Liver (tissue), 9 donors: ENCODE results near the gene TCEA3. TPM values are rescaled to one million over a fixed set of nuclear protein-coding genes. Genes with fewer than 3 reads are reported as not detected.

ENCODE experiments used
- DNase-seq: peaks from one replicate; pipeline ENCODE4 v3.0.0-alpha.2; 2017; ENCODE audit warnings: low spot score
- H3K27ac ChIP-seq, 2 donors: one replicate each; pipeline ENCODE4 v1.7.0; 2013; ENCODE audit warnings: inconsistent platforms in 2 of 2, low read length in 2 of 2, control low read depth in 1 of 2, low read depth in 1 of 2, mild to moderate bottlenecking in 1 of 2
- H3K27me3 ChIP-seq, 4 donors: one replicate each; pipeline versions ENCODE4 v1.6.1 to v1.7.0; 2013; ENCODE audit warnings: low read length in 3 of 4, inconsistent platforms in 1 of 4, mild to moderate bottlenecking in 1 of 4, moderate library complexity in 1 of 4; ENCODE audit not compliant: control insufficient read depth in 4 of 4, insufficient read depth in 4 of 4
- H3K36me3 ChIP-seq, 4 donors: one replicate each; pipeline versions ENCODE4 v1.6.1 to v1.7.0; 2013; ENCODE audit warnings: low read length in 3 of 4, mild to moderate bottlenecking in 3 of 4, low read depth in 1 of 4, moderate library complexity in 1 of 4; ENCODE audit not compliant: control insufficient read depth in 4 of 4, insufficient read depth in 3 of 4
- H3K4me1 ChIP-seq, 4 donors: one replicate each; pipeline versions ENCODE4 v1.6.1 to v1.7.0; 2013; ENCODE audit warnings: low read length in 3 of 4, mild to moderate bottlenecking in 3 of 4, moderate library complexity in 1 of 4; ENCODE audit not compliant: control insufficient read depth in 4 of 4, insufficient read depth in 4 of 4
- H3K4me3 ChIP-seq, 3 donors: one replicate each; pipeline versions ENCODE4 v1.6.1 to v1.7.0; 2013; ENCODE audit warnings: low read length in 3 of 3, control low read depth in 1 of 3, low read depth in 1 of 3, mild to moderate bottlenecking in 1 of 3
- H3K9ac ChIP-seq, 2 donors: one replicate each; pipeline ENCODE4 v1.7.0; 2013; ENCODE audit warnings: low read length in 2 of 2, mild to moderate bottlenecking in 2 of 2, moderate library complexity in 2 of 2, control low read depth in 1 of 2, low read depth in 1 of 2
- H3K9me3 ChIP-seq, 4 donors: one replicate each; pipeline versions ENCODE4 v1.6.1 to v1.7.0; 2013; ENCODE audit warnings: low read length in 3 of 4; ENCODE audit not compliant: control insufficient read depth in 4 of 4
- FOXA1 ChIP-seq: IDR thresholded peaks from 2 replicates; pipeline ENCODE4 v1.6.1; 2016; ENCODE audit warnings: antibody characterized with exemption
- FOXA2 ChIP-seq: IDR thresholded peaks from 2 replicates; pipeline ENCODE4 v1.6.1; 2016; ENCODE audit warnings: antibody characterized with exemption
- GABPA ChIP-seq, 2 donors: IDR thresholded peaks in 1 of 2; conservative IDR thresholded peaks in 1 of 2; 2 replicates each; pipeline ENCODE4 v1.6.1; 2016; ENCODE audit warnings: antibody characterized with exemption in 2 of 2, mild to moderate bottlenecking in 1 of 2, moderate library complexity in 1 of 2
- NR2F2 ChIP-seq: IDR thresholded peaks from 2 replicates; pipeline ENCODE4 v1.6.1; 2016; ENCODE audit warnings: antibody characterized with exemption
- RAD21 ChIP-seq, 2 donors: IDR thresholded peaks; 2 replicates each; pipeline ENCODE4 v1.6.1; 2016; ENCODE audit warnings: antibody characterized with exemption in 2 of 2, mild to moderate bottlenecking in 2 of 2
- TAF1 ChIP-seq: conservative IDR thresholded peaks from 2 replicates; pipeline ENCODE4 v1.6.1; 2016; ENCODE audit warnings: antibody characterized with exemption, mild to moderate bottlenecking
- WGBS: extraction: QIAGEN DNeasy Blood & Tissue Kit; methylation state at CpG from one replicate; pipeline ENCODE4 v1.1.7; 2013; 5-methylcytosine and 5-hydroxymethylcytosine counted together
- polyA plus RNA-seq, 2 donors: library from polyadenylated mRNA; stranded (reverse) in 1 of 2; unstranded in 1 of 2; fragments of 200-250 nt in 1 of 2; fragments of >200 nt in 1 of 2; fragmentation: Nextera tagmentation in 1 of 2; extraction: Ambion mirVana in 1 of 2; gene quantifications; one replicate each; pipeline versions ENCODE4 v1.2.1 to v1.2.3, GENCODE V29; 2013 to 2015
- total RNA-seq, 2 donors: library from RNA; depleted of rRNA; stranded (reverse); fragments of >200 nt; gene quantifications; one replicate each; pipeline ENCODE4 v1.2.3, GENCODE V29; 2014
- TF ChIP-seq, protein P1 (sequence below): fragments of 150-350 bp; IDR thresholded peaks from 2 replicates; pipeline ENCODE4 v1.5.1; 2017; ENCODE audit warnings: improper control_type of control experiment, low read depth, low read length; ENCODE audit not compliant: missing input control
- TF ChIP-seq, protein P2 (sequence below): IDR thresholded peaks from 2 replicates; pipeline ENCODE4 v1.6.1; 2016; ENCODE audit warnings: antibody characterized with exemption
- donor health status: healthy.
- donor health status: healthy.
- donor health status: healthy.
- donor health status: healthy.
- donor health status: healthy.

The TCEA3 gene
- total and polyA plus RNA-seq, 4 donors: 29.6 to 142 (median 47.6) TPM

DNA sequence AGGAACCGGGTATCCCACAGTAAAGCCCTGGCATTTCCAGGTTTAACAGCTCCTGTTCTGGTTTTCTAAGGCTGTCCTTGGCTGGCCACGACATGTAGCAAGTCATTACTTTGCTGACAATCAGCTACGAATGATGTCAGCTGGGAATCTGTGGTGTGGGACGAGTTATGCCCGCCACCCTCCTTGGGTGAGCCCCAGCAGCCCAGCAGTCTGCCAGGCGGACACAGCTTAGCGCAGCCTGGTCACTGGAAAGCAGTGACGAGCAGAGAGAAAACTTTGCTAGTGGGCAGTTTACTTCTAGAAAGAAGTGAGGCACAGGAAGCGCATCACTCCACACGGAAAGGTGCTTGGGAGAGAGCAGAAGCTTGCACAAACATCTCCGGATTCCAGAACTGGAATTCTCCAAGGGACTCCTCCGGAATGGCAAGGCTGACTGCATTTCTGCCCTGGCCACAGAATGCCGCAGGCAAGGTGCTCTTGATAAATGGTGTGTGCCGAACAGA lies 39.4 kb downstream of the TCEA3 start:
- Histone ChIP-seq H3K4me3 (no peak overlapping the region), H3K9me3 (no peaks in the 10 kb centered on the region), H3K27ac (no peak overlapping the region), H3K9ac (no peak overlapping the region), H3K27me3 (no peaks in the 10 kb centered on the region), H3K36me3 (peaks cover 4 to 37% (median 24%) of the 10 kb centered on the region in 4 donors), H3K4me1 (peaks cover 0 to 3% (median 0%) of the 10 kb centered on the region in 4 donors)
- no peak for DNase-seq
- TF ChIP-seq, protein P1, sequence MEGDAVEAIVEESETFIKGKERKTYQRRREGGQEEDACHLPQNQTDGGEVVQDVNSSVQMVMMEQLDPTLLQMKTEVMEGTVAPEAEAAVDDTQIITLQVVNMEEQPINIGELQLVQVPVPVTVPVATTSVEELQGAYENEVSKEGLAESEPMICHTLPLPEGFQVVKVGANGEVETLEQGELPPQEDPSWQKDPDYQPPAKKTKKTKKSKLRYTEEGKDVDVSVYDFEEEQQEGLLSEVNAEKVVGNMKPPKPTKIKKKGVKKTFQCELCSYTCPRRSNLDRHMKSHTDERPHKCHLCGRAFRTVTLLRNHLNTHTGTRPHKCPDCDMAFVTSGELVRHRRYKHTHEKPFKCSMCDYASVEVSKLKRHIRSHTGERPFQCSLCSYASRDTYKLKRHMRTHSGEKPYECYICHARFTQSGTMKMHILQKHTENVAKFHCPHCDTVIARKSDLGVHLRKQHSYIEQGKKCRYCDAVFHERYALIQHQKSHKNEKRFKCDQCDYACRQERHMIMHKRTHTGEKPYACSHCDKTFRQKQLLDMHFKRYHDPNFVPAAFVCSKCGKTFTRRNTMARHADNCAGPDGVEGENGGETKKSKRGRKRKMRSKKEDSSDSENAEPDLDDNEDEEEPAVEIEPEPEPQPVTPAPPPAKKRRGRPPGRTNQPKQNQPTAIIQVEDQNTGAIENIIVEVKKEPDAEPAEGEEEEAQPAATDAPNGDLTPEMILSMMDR: no peak
- TF ChIP-seq TAF1 (no peak), FOXA1 (no peak)
- 93% methylated on average over 14 of the region's 14 CpGs for WGBS

DNA sequence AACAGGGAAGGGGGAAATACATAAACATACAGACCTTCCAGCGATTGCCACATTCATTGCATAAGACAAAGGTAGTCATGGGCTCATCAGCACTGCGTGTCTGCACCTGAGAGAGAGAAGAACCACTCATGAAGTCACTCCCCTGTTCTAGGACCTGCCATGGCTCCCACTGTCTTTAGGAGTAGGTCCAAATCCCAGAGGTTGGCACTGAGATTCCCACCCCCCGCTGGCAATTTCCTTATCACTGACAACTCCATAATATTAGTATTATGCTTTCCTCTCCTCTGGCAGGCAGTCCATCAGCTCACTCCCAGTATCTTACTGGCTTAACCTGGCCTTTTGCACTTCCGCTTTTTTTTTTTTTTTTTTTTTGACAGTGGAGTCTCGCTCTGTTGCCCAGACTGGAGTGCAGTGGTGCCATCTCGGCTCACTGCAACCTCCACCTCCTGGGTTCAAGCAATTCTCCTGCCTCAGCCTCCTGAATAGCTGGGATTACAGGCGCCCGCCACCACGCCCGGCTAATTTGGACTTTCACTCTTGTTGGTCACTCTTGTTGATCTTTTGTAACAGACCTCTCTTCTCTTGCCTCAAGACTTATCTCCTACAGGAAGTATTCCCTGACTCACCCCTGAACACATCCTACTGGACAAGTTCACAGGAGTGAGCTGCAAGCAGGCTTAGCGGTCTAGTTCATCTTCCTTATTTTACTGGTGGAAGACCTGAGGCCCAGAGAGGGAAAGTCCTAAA lies 40.1 kb downstream of the TCEA3 start:
- H3K36me3 ChIP-seq: peaks cover 4 to 37% (median 24%) of the 10 kb centered on the region in 4 donors
- no peaks in the 10 kb centered on the region for H3K9me3 ChIP-seq
- peaks cover 0 to 3% (median 0%) of the 10 kb centered on the region in 4 donors for H3K4me1 ChIP-seq
- 74% methylated on average over 11 of the region's 11 CpGs for WGBS
- H3K27ac ChIP-seq: peak overlapping the region in 1 of 2 donors; percentile 13
- no peaks in the 10 kb centered on the region for H3K27me3 ChIP-seq
- H3K4me3 ChIP-seq: no peak overlapping the region
- no peak for TF ChIP-seq RAD21 (IDR thresholded peaks at IDR 0.05)
- no peak for TF ChIP-seq FOXA2
- TF ChIP-seq, protein P1: no peak
- H3K9ac ChIP-seq: no peak overlapping the region
- DNase-seq: no peak

DNA sequence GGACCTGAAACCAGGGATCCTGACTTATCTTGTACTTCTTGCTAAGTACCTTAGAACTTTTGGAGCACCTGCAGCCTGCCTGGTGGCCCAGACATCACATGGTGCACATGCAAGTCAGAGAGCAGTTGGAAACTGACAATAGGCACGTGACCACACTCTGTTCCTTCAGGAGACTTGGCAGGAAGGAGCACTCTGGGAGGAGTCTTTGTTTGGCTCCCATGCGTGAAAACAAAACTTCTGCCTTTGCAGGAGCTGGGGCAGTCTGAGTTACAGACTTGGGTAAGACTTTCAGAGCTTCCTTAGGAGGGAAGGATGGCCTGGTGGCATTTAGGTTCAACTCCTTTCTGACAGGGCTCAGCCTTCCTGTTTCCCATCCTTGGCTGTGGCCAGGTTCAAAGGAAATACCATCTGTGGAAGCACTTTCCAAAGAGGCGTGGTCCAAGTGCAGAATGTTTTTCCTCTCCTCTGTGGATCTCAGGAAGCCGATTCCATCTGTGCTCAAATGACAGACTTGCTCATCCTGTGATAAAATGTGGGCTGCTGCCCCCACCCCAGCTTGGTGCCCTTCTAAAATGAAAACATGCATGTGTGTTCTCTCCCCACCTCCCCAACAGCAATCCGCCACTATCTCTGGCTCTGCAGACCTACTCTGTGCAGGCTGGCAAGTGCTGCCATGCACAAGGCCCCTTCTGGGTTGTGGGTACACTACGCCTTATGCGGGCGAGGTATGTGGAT lies 40.8 kb downstream of the TCEA3 start:
- DNase-seq: no peak
- Histone ChIP-seq H3K36me3 (peaks cover 4 to 37% (median 24%) of the 10 kb centered on the region in 4 donors), H3K27me3 (no peaks in the 10 kb centered on the region), H3K9ac (no peak overlapping the region), H3K9me3 (no peaks in the 10 kb centered on the region), H3K4me1 (peaks cover 0 to 3% (median 0%) of the 10 kb centered on the region in 4 donors), H3K4me3 (no peak overlapping the region), H3K27ac (peak overlapping the region in 1 of 2 donors; percentile 13)
- 84% methylated on average over 8 of the region's 8 CpGs for WGBS
- TF ChIP-seq RAD21 (IDR thresholded peaks at IDR 0.05) (no peak), GABPA (IDR thresholded peaks at IDR 0.05 in 1 of 2, conservative IDR thresholded peaks at IDR 0.05 in 1 of 2) (no peak), NR2F2 (no peak)
- TF ChIP-seq, protein P2, sequence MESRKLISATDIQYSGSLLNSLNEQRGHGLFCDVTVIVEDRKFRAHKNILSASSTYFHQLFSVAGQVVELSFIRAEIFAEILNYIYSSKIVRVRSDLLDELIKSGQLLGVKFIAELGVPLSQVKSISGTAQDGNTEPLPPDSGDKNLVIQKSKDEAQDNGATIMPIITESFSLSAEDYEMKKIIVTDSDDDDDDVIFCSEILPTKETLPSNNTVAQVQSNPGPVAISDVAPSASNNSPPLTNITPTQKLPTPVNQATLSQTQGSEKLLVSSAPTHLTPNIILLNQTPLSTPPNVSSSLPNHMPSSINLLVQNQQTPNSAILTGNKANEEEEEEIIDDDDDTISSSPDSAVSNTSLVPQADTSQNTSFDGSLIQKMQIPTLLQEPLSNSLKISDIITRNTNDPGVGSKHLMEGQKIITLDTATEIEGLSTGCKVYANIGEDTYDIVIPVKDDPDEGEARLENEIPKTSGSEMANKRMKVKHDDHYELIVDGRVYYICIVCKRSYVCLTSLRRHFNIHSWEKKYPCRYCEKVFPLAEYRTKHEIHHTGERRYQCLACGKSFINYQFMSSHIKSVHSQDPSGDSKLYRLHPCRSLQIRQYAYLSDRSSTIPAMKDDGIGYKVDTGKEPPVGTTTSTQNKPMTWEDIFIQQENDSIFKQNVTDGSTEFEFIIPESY: no peak
